HG02943 (cell line): ENCODE measurements around the gene PDZRN3.

Experiments
- ATAC-seq: cut with Tn5 transposase; IDR thresholded peaks from one replicate; pipeline ENCODE4 v1.9.1; 2021; ENCODE audit warnings: mild to moderate bottlenecking, low read depth, moderate library complexity; ENCODE audit not compliant: unreplicated experiment

Gene PDZRN3

GRCh38 chr3:73624821-73625665 is at the start of gene PDZRN3:
PDZRN3 (minus strand) TSS chr3:73624941.
- ATAC-seq, result no peak

DNA sequence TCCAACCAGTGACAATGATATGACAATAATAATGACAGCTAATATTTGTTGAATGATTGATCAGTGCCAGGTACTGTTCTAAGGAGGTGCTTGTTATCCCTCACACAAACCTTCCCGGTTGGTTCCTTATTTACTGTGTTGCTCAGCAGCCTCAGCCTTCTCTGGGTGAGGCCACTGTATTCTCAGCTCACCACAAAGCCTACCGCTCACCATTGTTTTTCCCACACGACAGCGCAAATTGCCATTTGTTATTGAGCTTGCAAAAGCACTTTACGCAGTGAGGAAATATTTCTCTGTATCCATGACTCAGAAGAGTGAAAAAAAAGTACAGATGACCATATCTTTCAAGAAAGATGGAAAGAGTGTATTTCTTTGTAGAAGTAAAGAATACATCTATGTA is 49.5 kb upstream of the PDZRN3 start:
- ATAC-seq, result no peak

DNA sequence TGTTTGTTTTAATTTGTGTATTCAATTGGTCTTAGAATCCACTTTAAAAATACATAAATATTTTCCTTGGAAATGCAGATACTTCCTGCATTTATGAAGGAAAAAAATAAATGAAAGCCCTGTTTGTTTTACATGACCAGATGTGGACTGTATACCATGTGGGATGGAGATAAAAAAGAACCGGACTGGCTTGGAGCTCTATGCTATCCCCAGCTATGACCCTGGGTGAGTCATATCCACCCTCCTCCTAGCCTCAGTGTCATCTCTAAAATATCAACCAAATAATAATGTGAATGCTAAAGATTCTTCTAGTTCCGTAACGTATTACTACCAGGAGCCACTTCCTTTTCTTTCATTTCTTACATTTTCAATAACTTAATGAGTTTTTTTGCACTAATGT is 44.5 kb upstream of the PDZRN3 start:
- no peak for ATAC-seq

- ATAC-seq, result no peak
Observed at GRCh38 chr3:73668391-73668790, 43.6 kb upstream of the PDZRN3 start.

DNA sequence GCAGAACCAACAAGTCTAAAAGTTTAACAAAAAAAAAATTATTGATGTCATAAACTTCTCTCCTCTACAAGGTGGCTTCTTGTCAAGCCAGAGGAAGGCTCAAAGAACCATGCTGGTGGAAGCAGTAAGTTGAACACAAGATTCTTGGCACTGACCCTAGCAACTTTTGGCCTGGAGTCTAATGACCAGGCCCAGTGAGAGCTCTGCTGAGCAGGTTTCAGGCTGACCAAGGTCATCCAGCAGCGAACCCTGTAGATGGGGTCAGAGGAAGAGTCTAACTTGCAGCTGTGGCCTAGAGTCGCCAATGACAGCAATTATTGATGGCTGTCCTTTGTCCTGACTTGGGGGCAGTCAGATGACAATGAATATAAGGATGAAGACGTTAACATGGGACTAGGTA is 43.1 kb upstream of the PDZRN3 start:
- ATAC-seq, result no peak

DNA sequence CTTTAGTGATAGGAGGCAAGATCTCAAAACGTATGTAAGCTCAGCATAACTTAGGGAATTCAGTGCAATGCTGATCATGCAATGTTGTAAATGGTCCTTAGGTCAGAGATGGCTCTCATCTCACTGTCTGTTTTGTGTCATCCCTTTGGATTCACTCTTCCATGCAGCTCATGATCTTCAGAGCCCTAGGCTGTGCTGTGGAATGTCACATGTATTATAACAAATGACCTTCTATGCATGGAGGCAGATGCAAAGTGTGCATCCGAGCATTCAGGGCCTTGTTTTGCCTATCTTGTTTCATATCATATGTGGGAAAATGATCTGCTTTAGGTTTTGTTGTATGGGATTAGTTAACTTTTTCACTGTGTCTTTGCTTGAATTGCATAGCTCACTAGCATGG is 40.5 kb upstream of the PDZRN3 start:
- no peak for ATAC-seq

DNA sequence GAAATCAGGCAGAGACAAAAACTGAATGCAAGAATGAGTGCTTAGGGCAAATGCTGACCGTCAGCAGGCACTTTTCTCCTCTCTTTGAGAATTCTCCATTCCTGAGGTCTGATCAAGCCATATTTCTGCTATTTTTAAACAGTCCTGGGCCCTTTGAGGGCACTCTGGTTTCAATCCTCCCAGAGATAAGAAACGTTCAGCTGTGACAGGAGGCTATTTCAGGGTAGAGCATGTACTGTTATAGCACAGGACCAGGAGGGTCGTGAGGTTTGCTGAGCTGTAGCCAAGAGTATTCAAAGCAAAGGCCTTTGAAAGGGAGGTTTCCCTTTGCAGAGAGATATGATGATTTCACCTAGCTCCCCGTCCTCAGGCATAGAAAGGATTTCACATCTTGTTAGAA is 39.6 kb upstream of the PDZRN3 start:
- ATAC-seq, result no peak

DNA sequence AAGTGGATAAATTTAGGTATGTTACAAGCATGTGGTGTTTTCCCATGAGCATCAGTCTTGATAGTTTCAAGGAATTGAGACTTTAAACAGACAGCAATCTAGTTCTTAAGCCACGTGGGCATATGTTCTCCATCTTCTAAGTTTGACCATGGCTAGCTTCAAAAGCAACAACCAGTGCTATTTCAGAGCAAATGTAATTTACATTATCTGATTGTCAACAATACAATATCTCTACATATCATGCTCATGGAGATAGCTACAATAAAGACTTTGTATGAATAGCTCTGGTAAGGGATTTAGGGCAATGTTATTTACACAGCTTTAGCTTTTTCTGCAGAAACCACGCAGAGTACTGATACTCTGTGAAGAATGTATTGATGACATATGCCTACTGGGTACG is 38.8 kb upstream of the PDZRN3 start:
- no peak for ATAC-seq

DNA sequence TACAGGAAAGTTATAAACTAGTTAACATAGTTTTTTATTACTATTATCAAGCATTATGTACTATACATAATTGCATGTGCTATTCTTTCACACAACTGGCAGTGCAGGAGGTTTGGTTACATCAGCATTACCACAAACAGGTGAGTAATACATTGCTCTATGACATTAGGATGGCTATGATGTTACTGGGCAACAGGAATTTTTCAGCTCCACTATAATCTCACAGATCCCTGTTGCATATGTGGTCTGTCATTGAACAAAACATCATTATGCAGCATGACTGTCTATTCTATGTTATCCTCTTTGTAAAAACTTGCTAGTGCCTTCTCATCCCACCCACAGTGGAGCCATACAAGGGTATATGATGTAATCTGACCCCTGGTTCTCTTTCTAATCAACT is 36.5 kb upstream of the PDZRN3 start:
- ATAC-seq, result no peak

GRCh38 chr3:73658227-73658626 is 33.5 kb upstream of the PDZRN3 start:
- no peak for ATAC-seq

DNA sequence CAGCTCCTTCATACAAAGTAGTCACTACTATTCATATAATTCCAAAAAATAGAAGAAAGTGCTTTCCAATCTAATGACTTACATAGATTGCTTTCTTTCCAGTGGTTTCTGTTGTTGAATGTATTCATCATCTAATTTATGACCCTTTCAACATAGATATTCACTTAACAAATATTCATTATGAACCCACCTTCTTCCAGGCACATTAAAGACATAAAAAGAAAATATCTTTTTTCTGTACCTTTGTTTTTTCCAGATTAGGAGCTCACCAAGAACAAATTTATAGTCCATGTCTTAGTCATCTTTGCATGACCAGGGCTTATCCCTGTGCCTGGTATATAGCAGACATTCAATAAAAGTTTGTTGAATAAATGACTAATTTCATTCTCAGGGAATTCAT is 32.4 kb upstream of the PDZRN3 start:
- ATAC-seq, result no peak

- no peak for ATAC-seq
Observed at GRCh38 chr3:73656241-73656890, 31.6 kb upstream of the PDZRN3 start.

- ATAC-seq, result no peak
Observed at GRCh38 chr3:73655197-73655596, 30.5 kb upstream of the PDZRN3 start.

DNA sequence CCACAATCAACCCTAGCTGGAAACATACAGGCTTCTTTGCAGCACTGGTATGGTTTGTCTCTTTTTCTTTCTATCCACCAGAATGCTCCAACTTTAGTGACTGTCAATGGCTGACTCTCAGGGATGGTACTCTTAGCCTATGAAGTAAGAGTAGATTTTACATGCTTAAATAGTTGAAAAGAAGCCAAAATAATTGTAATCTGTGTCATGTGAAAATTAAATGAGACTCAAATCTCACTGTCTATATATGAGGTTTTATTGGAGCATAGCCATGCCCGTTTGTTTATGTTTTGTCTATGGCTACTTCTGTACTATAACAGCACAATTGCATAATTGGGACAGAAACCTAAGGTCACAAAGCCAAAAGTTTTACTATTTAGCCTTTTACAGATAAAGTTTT is 29.1 kb upstream of the PDZRN3 start:
- ATAC-seq, result no peak

DNA sequence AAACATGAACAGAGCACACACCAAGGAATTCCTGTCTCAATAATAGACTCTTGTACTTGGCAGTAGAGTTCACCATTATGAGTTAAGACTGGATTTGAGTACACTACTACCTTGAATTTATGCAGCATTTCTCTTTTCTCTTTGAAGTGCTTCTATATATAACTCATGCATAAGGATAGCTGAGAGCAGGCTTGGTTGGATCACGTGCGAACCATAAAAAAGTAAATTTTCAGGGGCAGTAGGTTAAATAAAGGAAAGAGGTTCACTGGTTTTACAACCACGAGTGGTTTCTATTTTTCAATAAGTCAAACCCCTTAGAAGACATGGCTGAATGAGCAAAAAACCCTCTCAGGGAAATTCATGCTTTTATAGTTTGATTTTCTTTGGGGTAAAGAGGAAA is 28.6 kb upstream of the PDZRN3 start:
- no peak for ATAC-seq

- ATAC-seq, result no peak
Observed at GRCh38 chr3:73652896-73653295, 28.2 kb upstream of the PDZRN3 start.

- no peak for ATAC-seq
Observed at GRCh38 chr3:73637042-73637441, 12.3 kb upstream of the PDZRN3 start.

DNA sequence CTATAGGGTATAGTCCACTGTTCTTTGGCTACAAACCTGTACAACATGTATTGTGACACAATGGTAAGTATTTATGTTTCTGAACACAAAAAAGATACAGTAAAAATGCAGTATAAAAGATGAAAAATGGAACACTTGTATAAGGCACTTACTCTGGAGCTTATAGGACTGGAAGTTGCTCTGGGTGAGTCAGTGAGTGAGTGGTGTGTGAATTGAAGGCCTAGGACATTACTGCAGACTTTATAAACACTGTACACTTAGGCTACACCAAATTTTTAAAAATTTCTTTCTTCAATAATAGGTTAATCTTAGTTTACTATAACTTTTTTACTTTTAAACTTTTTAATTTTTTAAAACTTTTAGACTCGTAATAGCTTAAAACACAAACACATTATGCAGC is 10.5 kb upstream of the PDZRN3 start:
- ATAC-seq, result no peak

DNA sequence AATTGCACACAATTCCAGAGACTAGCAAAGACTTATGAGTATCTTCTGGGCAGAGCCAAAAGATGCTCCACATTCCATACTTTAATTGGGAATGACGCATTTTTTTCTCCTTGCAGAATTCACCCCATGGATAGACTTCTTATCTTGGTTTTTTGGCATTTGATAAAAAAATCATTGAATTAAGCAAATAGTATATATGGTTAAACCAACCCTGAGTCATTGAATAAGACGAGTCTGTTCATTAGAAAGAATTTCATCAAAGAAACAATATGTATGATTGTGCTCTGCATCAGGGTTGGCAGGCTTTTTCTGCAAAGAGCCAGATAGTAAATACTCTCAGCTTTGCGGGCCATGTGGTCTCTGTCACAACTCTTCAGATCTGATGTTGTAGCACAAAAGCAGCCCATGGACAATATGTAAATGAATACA is 9.2 kb upstream of the PDZRN3 start:
- ATAC-seq, result no peak

- no peak for ATAC-seq
Observed at GRCh38 chr3:73633453-73633852, 8.7 kb upstream of the PDZRN3 start.

DNA sequence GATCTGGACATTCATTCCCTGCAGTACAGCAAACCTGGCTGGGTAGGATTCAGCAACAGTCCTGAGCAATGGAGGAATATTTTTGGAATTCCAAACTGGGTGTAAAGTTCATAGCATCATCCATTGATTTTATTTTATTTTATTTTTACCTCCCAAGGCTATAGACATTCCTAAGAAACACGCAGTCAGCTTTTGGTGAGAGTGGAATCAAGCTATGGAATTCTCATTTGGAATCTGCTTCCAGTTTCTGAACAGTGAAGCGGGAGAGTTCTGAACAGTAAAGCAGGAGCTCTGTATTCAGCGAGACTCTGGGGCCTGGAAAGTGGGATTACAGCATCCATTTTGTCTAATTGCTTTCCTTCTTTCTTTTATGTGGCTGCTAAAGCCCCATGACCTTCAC is 1.4 kb upstream of the PDZRN3 start:
- ATAC-seq, result no peak
